ENCODE measurements around the gene WIF1. TPM values are rescaled to one million over a fixed set of nuclear protein-coding genes. Genes with fewer than 3 reads are reported as not detected.

WIF1 gene
- total RNA-seq, 1 experiment from 2014 or later = not detected

Small RNAs within 50 kb of the gene (small RNA-seq; reads per million reads assigned to genes)
- gene RNU6-166P = 0 to 0.05 reads per million in 2 experiments

Other genes with a start within 250 kb of the WIF1 start
- gene LEMD3, start 48.3 kb upstream of the WIF1 start, total RNA-seq (2014; rRNA removed; shearing (Covaris generic)) = 20.7 and 22.2 TPM in 2 replicates
- 7.8 and 9.0 TPM in 2 replicates for gene MSRB3, start 157.4 kb upstream of the WIF1 start, total RNA-seq (2014; rRNA removed; shearing (Covaris generic))